Activated T-cell treated with anti-CD3 and anti-CD28 coated beads for 24 hours (primary cell): ENCODE data around the gene MN1.

Source experiments
- DNase-seq: peaks from one replicate; pipeline ENCODE4 v3.0.0-alpha.2; 2020; ENCODE audit warnings: low read depth

MN1 gene

DNA sequence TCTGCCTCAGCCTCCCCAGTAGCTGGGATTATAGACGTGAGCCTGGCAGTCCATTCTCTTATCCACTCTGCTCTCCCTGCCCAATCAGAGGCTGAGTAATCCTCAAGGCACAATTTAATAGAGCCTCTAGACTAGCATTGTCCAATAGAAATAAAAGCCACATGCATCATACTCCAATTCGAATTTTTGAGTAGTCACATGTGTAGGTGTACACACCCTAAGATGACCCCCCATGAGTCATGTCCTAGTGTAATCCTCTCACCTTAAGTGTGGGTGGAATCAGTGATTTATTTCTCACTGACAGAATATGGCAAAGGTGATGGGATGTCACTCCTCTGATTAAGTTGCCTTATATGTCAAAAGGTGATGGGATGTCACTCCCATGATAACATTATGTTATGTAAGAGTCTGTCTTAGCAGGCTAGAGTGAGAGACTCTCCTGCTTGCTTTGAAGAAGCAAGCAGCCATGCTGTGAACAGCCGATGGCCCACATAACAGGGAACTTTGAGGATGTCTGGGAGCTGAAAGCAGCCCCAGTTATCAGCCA lies 61.3 kb downstream of the MN1 start:
- DNase-seq, result no peak

DNA sequence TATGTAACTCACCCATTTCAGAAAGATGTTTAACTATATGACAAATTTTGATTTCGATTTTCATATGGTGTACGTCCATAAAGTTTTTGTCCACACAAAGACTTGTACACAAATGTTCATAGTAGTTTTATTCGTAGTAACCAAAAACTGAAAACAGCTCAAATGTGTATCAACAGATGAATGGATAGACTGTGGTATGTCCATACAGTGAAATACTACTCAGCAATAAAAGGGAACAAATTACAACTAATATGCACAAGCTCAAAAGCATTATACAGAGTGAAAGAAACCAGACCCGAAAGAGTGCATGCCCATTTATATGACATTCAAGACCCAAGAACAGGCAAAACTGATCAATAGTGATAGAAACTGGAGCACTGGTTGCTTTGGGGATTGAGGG lies 64.0 kb downstream of the MN1 start:
- DNase-seq, result no peak

DNA sequence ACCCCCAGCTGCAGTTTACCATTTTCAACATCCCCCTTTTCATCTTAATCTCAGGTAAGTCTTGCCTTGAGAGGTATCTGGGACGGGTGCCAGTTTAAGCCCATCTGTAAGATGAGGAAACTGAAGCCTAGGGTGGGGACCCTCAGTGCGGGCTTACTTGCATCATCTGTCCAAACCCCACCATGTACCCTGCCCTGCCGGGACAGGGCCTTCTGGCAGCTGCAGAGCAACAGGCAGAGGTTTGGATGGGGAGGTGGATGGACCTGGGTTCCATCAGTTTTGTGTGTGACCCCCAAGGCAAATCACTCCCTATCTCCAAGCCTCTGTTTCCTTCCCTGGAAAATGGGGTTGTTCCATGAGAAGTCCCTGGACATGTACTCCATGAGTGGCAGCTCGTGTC lies 67.5 kb downstream of the MN1 start:
- no peak for DNase-seq

DNA sequence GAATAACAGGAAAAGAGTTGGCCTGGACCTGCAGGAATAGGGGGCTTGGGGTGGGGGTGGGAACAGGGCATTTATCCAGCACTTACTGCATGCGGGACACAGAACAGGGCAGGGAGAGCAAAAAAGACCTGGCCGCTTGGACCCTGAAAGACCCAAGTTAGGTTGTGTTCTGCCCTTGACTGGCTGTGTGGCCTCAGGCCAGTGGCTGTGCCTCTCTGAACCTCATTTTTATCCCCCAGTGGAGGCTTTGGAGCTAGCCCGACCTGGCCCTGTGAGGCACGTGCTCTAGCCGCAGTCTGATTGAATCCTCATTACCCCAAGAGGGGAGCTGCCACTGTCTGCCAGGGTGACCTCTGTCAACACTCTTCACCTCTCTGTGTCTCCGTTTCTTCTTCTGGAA lies 68.7 kb downstream of the MN1 start:
- no peak for DNase-seq

DNA sequence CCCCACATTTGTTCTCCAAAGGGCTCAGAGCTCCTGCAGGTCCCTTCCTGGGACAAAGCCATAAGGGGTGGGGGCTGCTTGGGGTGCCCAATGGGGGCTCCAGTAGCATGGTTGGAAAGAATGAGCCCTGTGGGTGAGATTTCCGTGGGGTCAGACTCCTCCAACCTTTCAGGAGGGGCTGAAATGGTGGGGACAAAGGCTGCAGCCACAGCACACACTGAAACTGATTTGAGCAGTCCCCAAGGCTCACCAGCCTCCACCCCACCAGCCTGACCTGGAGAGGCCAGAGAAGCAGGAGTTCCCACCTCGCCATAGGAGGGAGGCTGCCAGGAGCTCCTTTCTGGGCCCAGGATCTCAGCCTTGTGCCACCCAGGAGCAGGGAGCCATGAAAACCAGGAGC lies 69.2 kb downstream of the MN1 start:
- no peak for DNase-seq

DNA sequence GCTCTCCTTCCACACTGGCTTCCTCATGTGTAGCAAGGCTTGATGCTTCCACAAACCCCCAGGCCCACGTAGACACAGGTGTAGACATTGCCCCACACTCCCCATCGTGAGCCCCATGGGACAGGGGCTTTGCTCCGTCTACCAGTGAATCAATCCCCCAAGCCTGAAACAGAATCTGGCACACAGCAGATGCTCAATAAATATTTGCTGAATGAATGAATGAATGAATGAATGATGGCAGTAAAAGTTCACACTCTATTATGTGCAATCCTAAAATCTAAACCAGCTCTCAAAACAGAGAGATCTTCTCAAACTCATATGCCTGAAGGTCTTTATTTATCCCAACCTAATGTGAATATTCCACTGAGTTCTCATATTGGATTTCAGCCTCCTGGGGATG lies 69.9 kb downstream of the MN1 start:
- no peak for DNase-seq

DNA sequence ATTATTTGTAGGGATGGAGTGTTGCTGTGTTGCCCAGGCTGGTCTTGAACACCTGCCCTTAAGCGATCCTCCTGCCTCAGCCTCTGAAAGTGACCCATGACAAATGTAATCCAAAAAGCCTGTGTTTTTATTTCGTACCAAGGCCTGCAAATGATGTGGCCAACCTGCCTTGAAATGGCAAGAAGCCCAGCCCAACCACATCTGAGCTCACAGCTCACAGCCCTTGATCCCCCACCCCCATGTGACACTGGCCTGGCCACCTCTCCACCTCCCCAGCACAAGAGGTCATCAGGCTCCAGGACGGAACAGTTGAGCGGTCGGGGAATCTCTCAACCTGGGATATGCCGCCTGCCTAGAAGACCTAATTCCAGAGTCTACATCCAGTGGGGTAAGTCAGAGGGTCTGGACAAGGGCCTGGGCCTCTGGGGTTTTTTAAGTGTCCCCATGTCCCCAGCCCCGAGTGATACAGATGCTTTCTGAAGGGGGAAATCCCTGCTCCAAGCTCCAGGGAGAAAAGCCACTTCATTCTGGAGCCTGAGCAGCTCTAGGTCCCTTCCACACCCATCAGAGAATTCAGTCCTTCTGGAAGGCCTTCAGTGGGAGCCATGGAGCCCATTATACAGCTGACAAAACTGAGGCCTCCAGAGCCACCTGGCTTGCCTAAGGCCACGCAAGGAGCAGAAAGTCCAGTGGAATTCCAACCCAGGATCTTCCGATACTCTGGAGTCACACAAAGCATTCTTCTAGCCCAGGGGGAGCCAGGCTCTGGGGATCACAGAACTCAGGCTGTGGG lies 70.7 kb downstream of the MN1 start:
- no peak for DNase-seq

DNA sequence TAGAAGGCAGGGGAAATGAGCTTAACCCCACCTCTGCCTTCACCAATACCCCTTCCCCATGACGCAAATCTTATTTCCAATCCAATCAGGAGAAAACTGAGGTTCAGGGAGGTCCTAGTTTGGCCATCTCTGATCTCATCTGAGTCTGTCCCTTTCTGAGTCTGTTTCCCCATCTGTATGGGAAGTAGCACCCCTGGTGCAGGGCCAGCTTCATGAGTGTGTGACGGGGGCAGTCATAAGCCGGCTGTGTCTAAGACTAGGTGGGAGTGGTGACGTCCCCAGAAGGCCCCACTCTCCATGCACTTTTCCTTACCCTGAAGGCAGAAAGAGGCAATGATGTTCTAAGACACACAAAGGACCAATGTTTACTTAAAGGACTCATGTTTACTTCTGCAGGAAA lies 72.3 kb downstream of the MN1 start:
- no peak for DNase-seq

DNA sequence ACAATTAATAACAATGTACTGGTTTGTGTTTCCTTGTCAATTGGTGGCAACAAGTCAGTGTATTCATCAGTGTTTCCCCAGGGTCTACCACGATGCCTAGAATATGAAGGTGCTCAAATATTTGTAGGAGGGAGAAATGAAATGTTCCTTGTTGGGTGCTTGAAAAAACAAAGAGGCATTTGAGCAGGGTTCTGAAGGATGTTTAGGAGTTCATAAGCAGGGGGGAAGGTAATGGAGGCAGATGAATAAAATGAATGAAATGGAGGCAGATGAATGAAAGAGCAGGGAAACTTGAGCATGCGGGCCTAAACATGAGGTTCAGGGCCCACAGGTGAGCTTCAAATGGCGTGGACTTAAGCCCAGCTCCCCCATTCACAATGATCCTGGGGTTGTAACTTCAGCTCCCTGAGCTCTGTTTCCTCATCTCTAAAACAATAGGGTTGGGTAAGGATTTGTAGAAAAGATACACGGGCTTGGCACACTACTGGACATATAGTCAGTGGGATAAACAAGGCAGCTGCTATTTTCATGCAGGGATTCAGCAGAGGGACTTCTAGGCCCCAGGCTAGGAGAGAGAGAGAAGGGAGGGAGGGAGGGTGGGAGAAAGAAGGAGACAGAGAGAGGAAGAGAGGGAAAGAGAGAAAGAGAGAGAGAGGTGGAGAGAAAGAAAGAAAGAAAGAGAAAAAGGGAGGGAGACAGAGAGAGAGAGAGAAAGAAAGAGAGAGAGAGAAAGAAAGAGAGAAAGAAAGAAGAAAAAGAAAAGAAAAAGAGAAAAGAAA lies 73.7 kb downstream of the MN1 start:
- no peak for DNase-seq

DNA sequence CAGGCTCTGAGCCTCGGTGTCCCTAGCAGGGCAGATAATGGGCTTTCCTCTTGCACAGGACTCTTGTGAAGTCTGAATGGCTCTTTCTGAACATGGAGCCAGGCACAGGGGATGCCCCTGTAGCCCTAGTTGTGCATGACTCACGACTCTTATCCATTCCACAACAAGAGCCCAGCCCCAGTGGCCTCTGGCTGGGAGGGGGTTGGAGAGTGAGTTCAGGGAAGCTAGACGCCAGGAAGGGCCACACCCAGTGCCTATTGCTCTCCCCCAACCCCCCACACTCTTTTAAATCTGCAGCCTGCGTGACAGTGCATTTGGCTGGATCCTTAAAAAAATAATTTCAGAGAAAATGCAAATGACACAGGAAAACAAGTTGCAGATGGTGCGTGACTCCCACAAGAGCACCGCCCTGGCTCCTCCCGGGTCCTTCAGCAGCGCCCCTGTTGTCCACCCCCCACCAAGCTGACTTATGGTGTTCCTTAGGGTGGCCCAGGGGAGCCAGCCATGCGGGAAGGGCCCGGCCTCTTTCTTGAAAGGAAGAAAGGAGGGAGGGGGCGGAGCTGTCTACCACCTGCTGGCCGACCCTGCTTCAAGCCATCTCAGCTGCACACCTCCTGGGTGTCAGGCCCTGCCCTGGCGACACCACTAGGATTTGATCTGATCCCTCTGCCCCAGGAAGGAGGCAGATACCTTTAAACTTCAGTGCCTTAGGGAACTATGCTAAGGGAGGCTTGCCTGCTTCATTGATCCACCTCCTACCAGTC lies 74.7 kb downstream of the MN1 start:
- DNase-seq, result no peak

DNA sequence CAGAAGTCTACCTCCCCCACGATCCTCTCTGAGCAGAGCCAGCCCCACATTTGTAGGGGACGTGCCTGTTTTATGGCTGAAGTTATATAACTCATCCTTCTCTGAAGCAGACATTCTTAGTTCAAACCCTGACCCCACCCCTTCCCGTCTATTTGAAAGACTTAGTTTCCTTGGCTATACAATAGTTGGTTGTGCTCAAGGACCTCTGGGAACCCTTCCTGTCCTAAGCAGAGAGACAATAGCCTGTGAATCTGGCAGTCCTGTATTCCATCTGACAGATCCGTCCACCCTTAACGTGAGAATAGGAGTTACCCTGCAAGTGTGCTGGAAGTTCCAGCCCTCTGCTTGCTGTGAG lies 75.2 kb downstream of the MN1 start:
- no peak for DNase-seq

DNA sequence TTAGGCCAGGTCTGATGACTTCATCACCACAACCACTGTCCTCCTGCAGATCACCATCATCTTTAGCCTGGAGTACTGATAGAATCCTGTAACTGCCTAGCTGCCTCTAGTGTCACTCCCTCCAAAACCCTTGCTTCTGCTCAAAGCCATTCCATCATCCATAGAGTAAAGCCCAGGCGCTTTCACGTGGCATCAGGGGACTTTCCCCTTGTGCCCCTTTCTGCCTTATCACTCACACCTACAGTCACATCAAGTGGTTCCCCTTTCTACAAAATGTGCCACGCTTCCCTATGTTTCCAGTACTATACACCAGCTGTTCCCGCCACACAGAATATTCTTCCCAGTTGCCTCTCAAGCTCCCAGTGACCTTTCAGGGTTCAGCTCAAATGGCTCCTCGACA lies 75.9 kb downstream of the MN1 start:
- no peak for DNase-seq

DNA sequence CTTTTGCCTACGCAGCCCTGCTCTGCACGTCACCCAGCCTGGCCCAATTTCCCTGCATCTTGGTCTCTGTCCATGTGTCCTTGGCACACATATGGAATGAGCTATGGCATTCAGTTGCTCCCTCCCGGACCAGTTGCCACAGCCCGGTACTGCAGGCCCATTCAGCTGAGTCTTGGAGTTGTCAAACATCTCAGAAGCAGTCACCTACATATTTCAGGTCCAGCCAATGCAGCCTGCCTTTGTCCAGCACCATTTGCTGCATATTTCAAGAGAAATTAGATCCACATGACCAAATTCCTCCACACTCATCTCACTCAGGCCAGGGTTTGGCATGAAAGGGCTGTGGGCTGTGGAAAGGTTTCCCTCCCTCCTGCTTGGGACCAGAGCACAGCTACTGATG lies 76.8 kb downstream of the MN1 start:
- DNase-seq, result no peak

DNA sequence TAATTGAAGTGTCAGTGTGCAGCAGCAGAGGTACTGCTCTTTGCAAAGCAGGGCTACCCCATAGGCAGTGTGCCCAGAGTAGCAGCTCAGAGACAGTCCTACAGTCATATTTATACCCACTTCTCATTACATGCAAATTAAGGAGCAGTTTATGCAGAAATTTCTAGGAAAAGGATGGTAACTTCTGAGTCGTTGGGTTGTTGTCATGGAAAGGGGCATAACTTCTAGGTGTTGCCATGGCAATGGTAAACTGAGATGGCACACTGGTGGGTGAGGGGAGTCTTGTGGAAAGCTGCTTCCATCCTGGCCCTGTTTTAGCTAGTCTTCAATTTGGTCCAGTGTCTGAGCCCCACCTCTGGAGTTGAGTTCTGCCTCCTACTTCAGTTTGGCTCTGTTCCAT lies 77.4 kb downstream of the MN1 start:
- no peak for DNase-seq

DNA sequence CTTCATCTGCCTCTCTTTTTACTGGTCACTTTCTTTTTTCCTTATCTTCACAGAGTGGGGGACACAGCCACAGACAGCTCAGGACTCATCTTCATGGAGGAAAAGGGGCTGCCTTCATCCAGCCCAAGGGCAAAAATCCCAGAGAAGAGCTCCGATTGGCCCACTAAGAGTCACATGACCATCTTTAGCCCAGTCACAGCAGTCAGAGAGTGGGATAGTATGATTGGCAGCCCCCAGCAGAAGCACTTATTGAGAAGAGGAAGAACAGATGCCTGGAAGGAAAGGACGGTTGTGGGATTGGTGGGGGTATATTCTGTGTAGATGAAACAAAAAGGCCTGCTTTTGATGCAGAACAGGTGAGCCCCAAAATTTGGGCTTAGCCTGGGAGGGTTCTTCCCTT lies 77.8 kb downstream of the MN1 start:
- DNase-seq, result no peak

DNA sequence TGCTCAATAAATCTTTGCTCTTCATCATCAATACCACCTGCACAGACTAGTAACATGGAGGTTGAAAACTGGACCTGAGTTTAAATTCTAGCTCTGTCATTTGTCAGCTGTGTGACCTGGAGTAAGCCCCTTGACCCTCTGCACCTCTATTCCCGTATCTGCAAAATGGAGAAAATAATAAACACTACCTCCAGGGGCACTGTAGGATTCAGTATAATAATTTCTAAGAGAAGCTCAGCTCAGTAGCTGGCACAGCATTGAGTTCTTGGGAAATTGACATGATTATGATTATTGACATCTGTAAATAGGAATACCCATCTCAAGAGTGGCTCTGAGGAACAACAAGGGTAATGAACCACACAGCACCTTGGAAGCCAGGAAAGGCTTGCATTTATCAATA lies 78.4 kb downstream of the MN1 start:
- DNase-seq, result no peak

DNA sequence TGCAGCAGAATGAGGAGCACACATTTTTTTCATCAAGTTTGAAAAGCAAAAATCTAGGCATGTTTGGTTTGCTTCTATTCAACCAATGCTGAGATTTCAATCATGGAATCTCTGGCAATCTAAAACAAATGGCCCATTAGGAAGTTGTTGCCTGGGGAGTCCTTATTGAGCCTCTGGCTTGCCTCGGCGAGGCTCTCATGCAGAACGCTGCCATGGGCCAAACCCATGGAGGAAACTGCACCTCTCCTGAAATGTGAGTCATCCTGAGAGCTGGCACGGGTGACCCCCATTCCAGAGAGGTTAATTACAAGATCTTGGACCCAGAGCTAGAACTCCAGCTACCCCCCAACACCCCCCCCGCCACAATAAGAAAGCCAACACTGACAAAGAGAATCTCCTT lies 80.7 kb downstream of the MN1 start:
- no peak for DNase-seq

DNA sequence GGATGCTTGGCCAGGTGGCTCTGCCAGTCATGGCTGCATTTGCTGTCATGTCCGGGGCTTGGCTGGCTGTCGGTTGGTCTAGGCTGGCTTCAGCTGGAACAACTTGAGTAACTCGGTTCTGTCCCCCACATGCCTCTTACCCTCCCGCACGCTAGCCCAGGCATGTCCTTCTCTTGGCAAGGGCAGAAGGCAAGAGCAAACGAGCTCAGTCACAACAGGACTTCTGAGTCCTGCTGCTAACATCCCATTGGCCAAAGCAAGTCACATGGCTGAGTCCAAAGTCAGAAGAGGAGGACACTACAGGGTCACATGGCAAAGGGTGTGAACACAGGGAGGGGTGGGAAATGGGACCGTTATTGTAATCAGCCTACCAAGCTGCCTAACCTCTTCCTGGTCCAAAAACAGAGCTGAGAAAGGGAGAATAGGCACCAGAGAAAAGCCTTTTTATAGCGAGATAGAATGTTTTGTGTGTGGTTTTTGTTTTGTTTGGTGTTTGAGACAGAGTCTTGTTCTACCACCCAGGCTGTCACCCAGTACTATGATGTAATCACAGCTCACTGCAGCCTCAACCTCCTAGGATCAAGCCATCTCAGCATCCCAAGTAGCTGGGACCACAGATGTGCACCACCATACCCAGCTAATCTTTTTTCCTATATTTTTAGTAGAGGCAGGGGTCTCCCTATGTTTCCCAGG lies 81.9 kb downstream of the MN1 start:
- no peak for DNase-seq

DNA sequence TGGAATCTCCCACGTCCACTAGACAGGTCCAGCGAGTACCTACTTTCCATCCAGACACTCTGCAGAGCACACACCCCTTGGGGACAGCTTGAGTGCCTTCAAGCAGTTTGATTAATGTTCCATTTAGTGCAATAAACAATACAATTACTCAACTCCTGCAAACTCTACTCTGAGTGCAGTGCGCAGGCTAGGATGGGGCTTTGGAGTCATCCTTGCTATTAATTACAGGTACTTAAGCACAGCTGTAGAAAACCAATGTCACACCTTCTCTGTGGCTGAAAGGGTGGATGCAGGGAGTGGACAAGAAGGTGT lies 82.6 kb downstream of the MN1 start:
- no peak for DNase-seq

DNA sequence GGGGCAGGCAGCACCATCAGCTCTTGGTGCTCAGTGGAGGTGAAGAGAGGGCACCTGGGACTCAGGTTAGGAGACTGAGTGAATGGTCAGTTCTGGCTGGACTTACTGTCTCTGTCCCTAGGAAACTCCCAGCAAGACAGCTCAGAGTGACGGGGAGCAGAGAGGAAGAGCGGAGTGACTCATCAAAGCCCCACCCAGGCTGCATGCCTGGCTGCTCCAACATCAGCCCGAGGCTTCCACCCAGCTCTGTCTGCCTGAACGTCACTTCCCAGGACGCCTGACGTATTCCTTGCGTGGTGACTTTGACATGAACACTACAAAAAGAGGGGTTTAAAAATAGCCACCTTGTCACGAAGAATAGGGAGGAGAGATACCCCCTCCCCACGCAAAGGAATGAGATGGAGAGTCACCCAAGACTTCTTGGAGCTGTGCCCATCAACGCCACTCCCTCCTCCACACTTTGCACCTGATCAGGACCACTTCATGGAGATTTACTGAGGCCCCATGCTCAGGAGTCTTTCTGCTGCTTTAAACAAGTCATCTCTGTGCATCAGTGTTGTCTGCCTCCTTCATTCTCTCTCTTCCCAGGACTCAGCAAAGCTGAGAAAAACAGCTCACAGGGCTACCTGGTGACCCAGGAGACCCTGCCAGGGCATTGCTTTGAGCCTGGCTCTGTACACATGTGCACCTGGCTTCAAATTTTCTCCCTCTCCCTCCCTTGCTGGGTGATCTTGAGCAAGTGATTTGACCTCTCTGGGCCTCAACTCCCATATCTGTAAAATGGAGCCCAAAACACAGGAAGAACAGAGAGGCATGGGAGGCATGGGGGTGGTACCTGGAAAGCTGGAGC lies 83.1 kb downstream of the MN1 start:
- no peak for DNase-seq

DNA sequence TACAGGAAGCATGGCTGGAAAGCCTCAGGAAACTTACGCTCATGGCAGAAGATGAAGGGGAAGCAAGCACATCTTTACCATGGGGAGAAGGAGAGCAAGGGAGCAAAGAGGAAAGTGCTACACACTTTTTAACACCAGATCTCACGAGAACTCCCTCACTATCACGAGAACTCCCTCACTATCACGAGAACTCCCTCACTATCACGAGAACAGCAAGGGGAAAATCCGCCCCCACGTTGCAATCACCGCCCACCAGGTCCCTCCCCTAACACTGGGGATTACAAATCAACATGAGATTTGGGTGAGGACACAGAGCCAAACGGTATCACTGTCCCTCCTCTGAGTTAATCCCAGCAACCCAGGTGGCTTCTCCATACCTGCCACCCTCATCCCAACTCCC lies 84.5 kb downstream of the MN1 start:
- DNase-seq, result no peak

DNA sequence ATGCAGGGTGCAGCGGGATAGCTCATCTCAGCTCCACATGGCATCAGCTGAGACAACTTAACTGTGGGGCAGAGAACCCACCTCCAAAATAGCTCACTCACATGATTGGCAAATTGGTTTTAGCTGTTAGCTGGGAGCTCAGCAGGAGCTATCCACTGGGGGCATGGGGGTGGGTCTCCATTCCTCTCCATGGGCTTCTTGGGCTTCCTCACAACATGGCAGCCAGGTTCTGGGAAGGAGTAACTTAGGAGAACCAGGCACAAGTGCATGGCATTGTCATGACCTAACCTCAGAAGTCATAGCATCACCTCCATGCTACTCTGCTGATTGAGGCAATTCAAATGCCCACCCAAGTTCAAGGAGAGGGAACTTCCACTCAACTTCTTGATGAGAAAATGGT lies 85.5 kb downstream of the MN1 start:
- no peak for DNase-seq
